Gastroesophageal sphincter (tissue), 4 donors: Measurements from ENCODE around the gene MAML3. TPM values are rescaled to one million over a fixed set of nuclear protein-coding genes. Genes with fewer than 3 reads are reported as not detected.

Source experiments
- ATAC-seq: fragments of 150-250 bp; one replicate; pipeline ENCODE4 v1.9.1; 2016; ENCODE audit warnings: mild to moderate bottlenecking, moderate library complexity
- H3K27ac ChIP-seq, 4 donors: fragments of 200-600 bp; sonication (generic) in 3 of 4; 1 replicate in 3 of 4; 2 replicates in 1 of 4; pipeline ENCODE4 v1.5.1; 2016 to 2019
- H3K27me3 ChIP-seq: fragments of 200-600 bp; sonication (generic); one replicate; pipeline ENCODE4 v1.5.1; 2019
- H3K36me3 ChIP-seq, 2 donors: fragments of 200-600 bp; sonication (generic); one replicate each; pipeline ENCODE4 v1.5.1; 2019; ENCODE audit warnings: control low read depth in 1 of 2
- H3K4me1 ChIP-seq, 3 donors: fragments of 200-600 bp; sonication (generic); 1 replicate in 2 of 3; 2 replicates in 1 of 3; pipeline ENCODE4 v1.5.1; 2016 to 2019; ENCODE audit warnings: control low read depth in 2 of 3
- H3K4me3 ChIP-seq, 2 donors: fragments of 200-600 bp; sonication (generic); one replicate each; pipeline ENCODE4 v1.5.1; 2019; ENCODE audit warnings: mild to moderate bottlenecking in 1 of 2, moderate library complexity in 1 of 2
- H3K9me3 ChIP-seq, 3 donors: fragments of 200-600 bp; sonication (generic); one replicate each; pipeline ENCODE4 v1.5.1; 2017 to 2019; ENCODE audit warnings: control low read depth in 2 of 3
- EP300 ChIP-seq: sonication (generic); formaldehyde crosslinking; IDR thresholded peaks from one replicate; pipeline ENCODE4 v1.6.1; 2017; ENCODE audit warnings: antibody characterized with exemption, mild to moderate bottlenecking
- POLR2A ChIP-seq, 2 donors: fragments of 450-650 bp; IDR thresholded peaks; one replicate each; pipeline ENCODE4 v1.6.1; 2017; ENCODE audit warnings: antibody characterized with exemption in 2 of 2, mild to moderate bottlenecking in 2 of 2, moderate library complexity in 1 of 2
- POLR2AphosphoS5 ChIP-seq: sonication (generic); formaldehyde crosslinking; IDR thresholded peaks from one replicate; pipeline ENCODE4 v1.6.1; 2017; ENCODE audit warnings: antibody characterized with exemption
- WGBS, 2 donors: methylation state at CpG; one replicate each; pipeline ENCODE4 v1.1.5; 2018; ENCODE audit warnings: low coverage in 1 of 2; 5-methylcytosine and 5-hydroxymethylcytosine counted together
- total RNA-seq, 4 donors: library from RNA; depleted of rRNA; stranded (reverse); fragments of >200 nt; gene quantifications; one replicate each; pipeline ENCODE4 v1.1.0, GENCODE V29; 2016
- TF ChIP-seq, protein P1 (sequence below), 4 experiments: fragments of 200-600 bp in 2 of 4; fragments of 450-650 bp in 2 of 4; sonication (generic) in 1 of 4; IDR thresholded peaks; one replicate each; pipeline ENCODE4 v1.5.1; 2017 to 2019; ENCODE audit warnings: antibody characterized with exemption in 4 of 4, mild to moderate bottlenecking in 2 of 4, moderate library complexity in 2 of 4

MAML3 gene
- total RNA-seq, 4 donors from 2014 or later, result 5.3 to 10.6 (median 9.3) TPM

DNA sequence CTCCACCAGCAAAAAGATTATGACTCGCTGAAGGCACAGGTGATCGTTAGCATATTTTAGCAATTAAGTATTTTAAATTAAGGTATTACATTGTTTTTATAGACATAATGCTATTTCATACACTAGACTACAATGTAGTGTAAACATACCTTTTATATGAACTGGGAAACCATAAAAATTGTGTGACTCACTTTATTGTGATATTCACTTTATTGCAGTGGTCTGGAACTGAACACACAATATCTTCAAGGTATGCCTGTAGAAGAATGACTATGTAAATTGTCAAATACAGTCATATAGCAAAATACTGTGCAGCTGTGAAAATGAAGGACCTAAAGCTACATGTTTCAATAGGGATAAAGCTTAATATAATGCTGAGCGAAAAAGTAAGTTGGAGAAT lies 26.6 kb upstream of the MAML3 start:
- Histone ChIP-seq H3K27ac (no peak overlapping the region), H3K27me3 (no peaks in the 10 kb centered on the region)
- no peak for TF ChIP-seq POLR2AphosphoS5
- TF ChIP-seq EP300, result no peak
- no peak for TF ChIP-seq POLR2A (IDR thresholded peaks at IDR 0.05)

DNA sequence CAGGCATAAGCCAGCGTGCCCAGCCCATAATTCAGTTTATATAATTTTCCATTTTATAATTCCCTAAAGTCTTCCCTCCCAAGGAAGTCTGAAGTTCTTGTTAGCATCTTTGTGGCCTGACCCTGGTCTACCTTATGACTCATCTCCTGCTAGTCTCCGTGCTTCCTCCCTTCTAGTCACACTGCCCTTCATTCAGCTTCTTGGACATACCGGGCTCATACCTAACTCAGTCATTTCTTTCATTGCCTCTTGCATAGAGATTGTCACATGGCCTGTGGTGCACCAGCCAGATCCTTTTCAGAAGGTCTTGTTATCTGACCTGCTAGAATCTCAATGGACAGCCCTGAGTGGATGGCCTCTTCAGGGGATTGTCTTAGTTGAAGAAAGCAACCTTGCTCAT lies 22.8 kb upstream of the MAML3 start:
- ATAC-seq, result no peak
- Histone ChIP-seq H3K4me3 (no peak overlapping the region), H3K4me1 (no peaks in the 10 kb centered on the region), H3K27ac (no peak overlapping the region), H3K9me3 (no peaks in the 10 kb centered on the region), H3K36me3 (no peaks in the 10 kb centered on the region), H3K27me3 (no peaks in the 10 kb centered on the region)
- TF ChIP-seq, protein P1, sequence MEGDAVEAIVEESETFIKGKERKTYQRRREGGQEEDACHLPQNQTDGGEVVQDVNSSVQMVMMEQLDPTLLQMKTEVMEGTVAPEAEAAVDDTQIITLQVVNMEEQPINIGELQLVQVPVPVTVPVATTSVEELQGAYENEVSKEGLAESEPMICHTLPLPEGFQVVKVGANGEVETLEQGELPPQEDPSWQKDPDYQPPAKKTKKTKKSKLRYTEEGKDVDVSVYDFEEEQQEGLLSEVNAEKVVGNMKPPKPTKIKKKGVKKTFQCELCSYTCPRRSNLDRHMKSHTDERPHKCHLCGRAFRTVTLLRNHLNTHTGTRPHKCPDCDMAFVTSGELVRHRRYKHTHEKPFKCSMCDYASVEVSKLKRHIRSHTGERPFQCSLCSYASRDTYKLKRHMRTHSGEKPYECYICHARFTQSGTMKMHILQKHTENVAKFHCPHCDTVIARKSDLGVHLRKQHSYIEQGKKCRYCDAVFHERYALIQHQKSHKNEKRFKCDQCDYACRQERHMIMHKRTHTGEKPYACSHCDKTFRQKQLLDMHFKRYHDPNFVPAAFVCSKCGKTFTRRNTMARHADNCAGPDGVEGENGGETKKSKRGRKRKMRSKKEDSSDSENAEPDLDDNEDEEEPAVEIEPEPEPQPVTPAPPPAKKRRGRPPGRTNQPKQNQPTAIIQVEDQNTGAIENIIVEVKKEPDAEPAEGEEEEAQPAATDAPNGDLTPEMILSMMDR (IDR thresholded peaks at IDR 0.05), result no peak
- TF ChIP-seq POLR2AphosphoS5, result no peak
- no peak for TF ChIP-seq EP300
- no peak for TF ChIP-seq POLR2A (IDR thresholded peaks at IDR 0.05)
- 83 to 90% methylated on average over 2 to 3 of the region's 3 CpGs for WGBS, 2 donors

More for the DNA sequence above, 26.6 kb upstream of the MAML3 start:
- ATAC-seq, result no peak
- Histone ChIP-seq H3K4me3 (no peak overlapping the region), H3K9me3 (no peaks in the 10 kb centered on the region), H3K4me1 (no peaks in the 10 kb centered on the region), H3K36me3 (no peaks in the 10 kb centered on the region)
- 95 to 96% methylated on average over 3 of the region's 3 CpGs for WGBS, 2 donors

DNA sequence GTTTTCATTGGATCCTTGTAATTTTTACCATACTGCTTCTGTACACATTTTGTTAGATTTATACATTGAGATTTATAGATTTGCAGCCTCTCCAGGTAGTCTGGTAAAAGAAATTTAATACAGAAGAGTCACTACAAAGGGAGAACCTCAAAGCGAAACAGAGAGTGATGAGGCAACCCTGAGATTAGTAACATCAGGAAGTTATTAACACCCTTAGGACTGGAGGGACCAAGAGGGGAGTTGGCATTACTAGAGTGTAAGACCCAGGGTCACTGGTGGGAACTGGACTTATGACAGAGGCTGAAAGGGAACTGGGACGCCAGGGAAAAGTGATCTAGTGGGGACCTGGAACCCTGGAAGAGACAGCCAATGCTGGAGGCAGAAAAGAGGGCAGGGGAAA lies 20.6 kb upstream of the MAML3 start:
- ATAC-seq, result no peak
- 86 to 89% methylated on average over 1 to 2 of the region's 2 CpGs for WGBS, 2 donors
- Histone ChIP-seq H3K36me3 (no peaks in the 10 kb centered on the region), H3K4me1 (no peaks in the 10 kb centered on the region), H3K4me3 (no peak overlapping the region), H3K27me3 (no peaks in the 10 kb centered on the region), H3K9me3 (no peaks in the 10 kb centered on the region), H3K27ac (no peak overlapping the region)
- TF ChIP-seq, protein P1 (IDR thresholded peaks at IDR 0.05), result no peak
- TF ChIP-seq POLR2AphosphoS5 (no peak), POLR2A (IDR thresholded peaks at IDR 0.05) (no peak), EP300 (no peak)

DNA sequence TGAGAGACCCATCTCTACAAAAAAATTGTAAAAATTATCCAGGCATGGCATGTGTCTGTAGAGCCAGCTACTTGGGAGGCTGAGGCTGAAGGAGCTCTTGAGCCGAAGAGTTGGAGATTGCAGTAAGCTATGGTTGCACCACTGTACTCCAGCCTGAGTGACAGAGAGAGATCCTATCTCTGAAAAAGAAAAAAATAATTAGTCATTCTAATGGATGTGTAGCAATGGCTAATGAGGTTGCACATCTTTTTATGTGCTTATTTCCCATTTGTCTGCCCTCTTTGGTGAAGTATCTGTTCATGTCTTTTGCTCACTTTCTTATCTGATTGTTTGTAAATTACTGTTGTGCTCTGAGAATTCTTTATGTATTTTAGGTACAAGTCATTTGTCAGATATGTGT lies 19.0 kb upstream of the MAML3 start:
- no peaks in the 10 kb centered on the region for H3K36me3 ChIP-seq
- ATAC-seq, result no peak
- no peaks in the 10 kb centered on the region for H3K4me1 ChIP-seq
- H3K27me3 ChIP-seq, result no peaks in the 10 kb centered on the region
- no peak overlapping the region for H3K27ac ChIP-seq
- no peaks in the 10 kb centered on the region for H3K9me3 ChIP-seq
- WGBS, 2 donors, result 85 to 100% methylated on average over 1 of the region's 1 CpG
- no peak for TF ChIP-seq EP300
- no peak for TF ChIP-seq POLR2AphosphoS5
- TF ChIP-seq POLR2A (IDR thresholded peaks at IDR 0.05), result no peak
- TF ChIP-seq, protein P1 (IDR thresholded peaks at IDR 0.05), result no peak
- no peak overlapping the region for H3K4me3 ChIP-seq

DNA sequence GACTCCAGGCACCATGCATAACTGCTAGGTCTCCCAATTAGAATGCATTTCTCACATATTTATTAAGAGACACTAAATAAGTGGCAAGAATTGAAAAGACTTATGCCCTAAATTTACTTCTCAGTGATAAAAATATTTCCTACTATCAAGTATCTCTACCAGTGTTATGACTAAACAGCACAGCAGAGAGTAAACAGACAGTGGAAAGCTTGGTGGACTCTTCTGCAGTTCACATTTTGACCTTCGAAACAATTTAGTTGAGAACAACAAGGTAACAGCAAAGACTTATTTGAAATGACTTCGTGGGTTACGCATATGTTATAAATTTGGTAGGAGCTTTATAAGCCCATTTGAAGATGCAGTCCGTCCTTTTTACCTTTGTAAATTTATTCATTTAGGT lies 16.3 kb upstream of the MAML3 start:
- H3K36me3 ChIP-seq, result no peaks in the 10 kb centered on the region
- TF ChIP-seq, protein P1 (IDR thresholded peaks at IDR 0.05), result no peak
- TF ChIP-seq POLR2AphosphoS5, result no peak
- no peak for TF ChIP-seq POLR2A (IDR thresholded peaks at IDR 0.05)
- TF ChIP-seq EP300, result no peak
- no peaks in the 10 kb centered on the region for H3K27me3 ChIP-seq
- H3K4me3 ChIP-seq, result no peak overlapping the region
- WGBS, 2 donors, result 93 to 95% methylated on average over 4 of the region's 4 CpGs
- ATAC-seq, result no peak
- no peaks in the 10 kb centered on the region for H3K4me1 ChIP-seq
- no peak overlapping the region for H3K27ac ChIP-seq
- H3K9me3 ChIP-seq, result no peaks in the 10 kb centered on the region
